ENCODE data around the gene C11orf24.

Gene C11orf24

GRCh38 chr11:68308068-68308467, 36.3 kb upstream of the C11orf24 start:
- no peak overlapping the region for H3K4me2 ChIP-seq (ENCODE audit: low read depth, low read length)
- peaks cover 14% of the 10 kb centered on the region; the same call in 1 of the 2 replicates for H3F3A ChIP-seq (ENCODE audit: insufficient read depth, low read length)
- no peak for DNase-seq
- no peak overlapping the region for H3K4me3 ChIP-seq (ENCODE audit: low read length)
- H3K9ac ChIP-seq (ENCODE audit: low read length): no peak overlapping the region
- H2AFZ ChIP-seq (ENCODE audit: low read length): no peak overlapping the region
- no peaks in the 10 kb centered on the region for H3K79me2 ChIP-seq (ENCODE audit: low read length)
- no peak overlapping the region for H3K27ac ChIP-seq (ENCODE audit: low read length)
- TF ChIP-seq EZH2phosphoT487 (IDR thresholded peaks at IDR 0.05; ENCODE audit: low read length): no peak
- TF ChIP-seq CTCF (IDR thresholded peaks at IDR 0.05; ENCODE audit: low read length): no peak
- no peak for TF ChIP-seq EZH2 (optimal IDR thresholded peaks at IDR 0.05; ENCODE audit: low read depth, low read length)
- no peaks in the 10 kb centered on the region for H4K20me1 ChIP-seq (ENCODE audit: insufficient read depth, low read length)
- no peaks in the 10 kb centered on the region for H3K9me3 ChIP-seq (replicated peaks; ENCODE audit: insufficient read depth, low read length)
- no peaks in the 10 kb centered on the region for H3K27me3 ChIP-seq (replicated peaks; ENCODE audit: insufficient read depth, low read length)
- H3K4me1 ChIP-seq (ENCODE audit: low read length): peaks cover 7% of the 10 kb centered on the region
- H3K9me2 ChIP-seq (replicated peaks; ENCODE audit: insufficient read depth, low read length): no peaks in the 10 kb centered on the region
- H3K36me3 ChIP-seq (replicated peaks; ENCODE audit: insufficient read depth, low read length): no peaks in the 10 kb centered on the region

- TF ChIP-seq EZH2phosphoT487 (IDR thresholded peaks at IDR 0.05; ENCODE audit: low read length) (no peak), CTCF (IDR thresholded peaks at IDR 0.05; ENCODE audit: low read length) (no peak), EZH2 (optimal IDR thresholded peaks at IDR 0.05; ENCODE audit: low read depth, low read length) (no peak)
- Histone ChIP-seq H4K20me1 (ENCODE audit: insufficient read depth, low read length) (no peaks in the 10 kb centered on the region), H3K36me3 (replicated peaks; ENCODE audit: insufficient read depth, low read length) (no peaks in the 10 kb centered on the region), H3K4me1 (ENCODE audit: low read length) (peaks cover 7% of the 10 kb centered on the region), H2AFZ (ENCODE audit: low read length) (no peak overlapping the region), H3K9ac (ENCODE audit: low read length) (no peak overlapping the region), H3K79me2 (ENCODE audit: low read length) (no peaks in the 10 kb centered on the region), H3K4me2 (ENCODE audit: low read depth, low read length) (no peak overlapping the region), H3K9me2 (replicated peaks; ENCODE audit: insufficient read depth, low read length) (no peaks in the 10 kb centered on the region), H3K27me3 (replicated peaks; ENCODE audit: insufficient read depth, low read length) (no peaks in the 10 kb centered on the region), H3F3A (ENCODE audit: insufficient read depth, low read length) (peaks cover 9% of the 10 kb centered on the region; the same call in 1 of the 2 replicates), H3K27ac (ENCODE audit: low read length) (no peak overlapping the region), H3K9me3 (replicated peaks; ENCODE audit: insufficient read depth, low read length) (no peaks in the 10 kb centered on the region), H3K4me3 (ENCODE audit: low read length) (no peak overlapping the region)
- DNase-seq: no peak
Observed at GRCh38 chr11:68306636-68307035, 34.9 kb upstream of the C11orf24 start.

- Histone ChIP-seq H3K27me3 (replicated peaks; ENCODE audit: insufficient read depth, low read length) (no peaks in the 10 kb centered on the region), H2AFZ (ENCODE audit: low read length) (no peak overlapping the region), H3K4me3 (ENCODE audit: low read length) (no peak overlapping the region), H3K4me1 (ENCODE audit: low read length) (no peaks in the 10 kb centered on the region), H3K36me3 (replicated peaks; ENCODE audit: insufficient read depth, low read length) (no peaks in the 10 kb centered on the region), H3K9me2 (replicated peaks; ENCODE audit: insufficient read depth, low read length) (no peaks in the 10 kb centered on the region), H3K9ac (ENCODE audit: low read length) (no peak overlapping the region), H3F3A (ENCODE audit: insufficient read depth, low read length) (no peaks in the 10 kb centered on the region), H3K79me2 (ENCODE audit: low read length) (no peaks in the 10 kb centered on the region), H4K20me1 (ENCODE audit: insufficient read depth, low read length) (no peaks in the 10 kb centered on the region), H3K9me3 (replicated peaks; ENCODE audit: insufficient read depth, low read length) (no peaks in the 10 kb centered on the region), H3K27ac (ENCODE audit: low read length) (no peak overlapping the region), H3K4me2 (ENCODE audit: low read depth, low read length) (no peak overlapping the region)
- no peak for TF ChIP-seq EZH2phosphoT487 (IDR thresholded peaks at IDR 0.05; ENCODE audit: low read length)
- TF ChIP-seq CTCF (IDR thresholded peaks at IDR 0.05; ENCODE audit: low read length): no peak
- no peak for TF ChIP-seq EZH2 (optimal IDR thresholded peaks at IDR 0.05; ENCODE audit: low read depth, low read length)
- no peak for DNase-seq
Observed at GRCh38 chr11:68303982-68304780, 32.4 kb upstream of the C11orf24 start.
